ENCODE data around the gene UVSSA.
"Not testable (repeated sequence)": the region's sequence is repeated elsewhere in the genome, so short reads cannot be mapped to it uniquely, and the experiment has no call there.

GRCh38 chr4:1335193-1335883, 11.7 kb upstream of the UVSSA start:
- TF ChIP-seq FOXP4 (CRISPR knock-in tag; IDR thresholded peaks at IDR 0.05); NR2C2 (CRISPR knock-in tag; IDR thresholded peaks at IDR 0.05); SP1 (CRISPR knock-in tag; conservative IDR thresholded peaks at IDR 0.05); NR3C1 (CRISPR knock-in tag; conservative IDR thresholded peaks at IDR 0.05; ENCODE audit: low read depth); FOXJ3 (CRISPR knock-in tag; IDR thresholded peaks at IDR 0.05; ENCODE audit: borderline replicate concordance); PRDM15 (CRISPR knock-in tag; IDR thresholded peaks at IDR 0.05); PREB (CRISPR knock-in tag; IDR thresholded peaks at IDR 0.05; ENCODE audit: borderline replicate concordance); CTCF (IDR thresholded peaks at IDR 0.05); CREM (CRISPR knock-in tag; IDR thresholded peaks at IDR 0.05); E2F1 (CRISPR knock-in tag; IDR thresholded peaks at IDR 0.05); ATF3 (CRISPR knock-in tag; conservative IDR thresholded peaks at IDR 0.05); USF2 (CRISPR knock-in tag; IDR thresholded peaks at IDR 0.05); AFF4 (CRISPR knock-in tag; IDR thresholded peaks at IDR 0.05; ENCODE audit: borderline replicate concordance): not testable (repeated sequence)
